Neural crest cell (in vitro differentiated cells): ENCODE measurements around the gene LHFPL2. TPM values are rescaled to one million over a fixed set of nuclear protein-coding genes. Genes with fewer than 3 reads are reported as not detected.

Source experiments
- DNase-seq: peaks from one replicate; pipeline ENCODE4 v3.0.0; 2021; ENCODE audit warnings: low read depth, mixed read lengths, low spot score
- H3K27ac Mint-ChIP-seq: one replicate; pipeline ENCODE4 v1.8.0; 2021; ENCODE audit warnings: mild to moderate bottlenecking, mixed read lengths; ENCODE audit not compliant: unreplicated experiment
- H3K27me3 Mint-ChIP-seq: 2 replicates; pipeline ENCODE4 v1.8.0; 2021; ENCODE audit warnings: low read depth, mild to moderate bottlenecking, mixed read lengths
- H3K36me3 Mint-ChIP-seq: 2 replicates; pipeline ENCODE4 v1.8.0; 2021; ENCODE audit warnings: low read depth, mild to moderate bottlenecking, mixed read lengths
- H3K4me1 Mint-ChIP-seq: 2 replicates; pipeline ENCODE4 v1.8.0; 2021; ENCODE audit warnings: mixed read lengths
- H3K4me3 Mint-ChIP-seq: one replicate; pipeline ENCODE4 v1.8.0; 2021; ENCODE audit warnings: mild to moderate bottlenecking, mixed read lengths
- H3K9me3 Mint-ChIP-seq: 2 replicates; pipeline ENCODE4 v1.8.0; 2021; ENCODE audit warnings: mixed read lengths
- CTCF ChIP-seq: fragments of 200-600 bp; sonication (generic); conservative IDR thresholded peaks from 2 replicates; pipeline ENCODE4 v1.5.0; 2021; ENCODE audit warnings: antibody characterized with exemption, mild to moderate bottlenecking
- total RNA-seq: library from RNA; stranded (reverse); gene quantifications from 2 replicates; pipeline ENCODE4 v1.2.1, GENCODE V29; 2021

The LHFPL2 gene
- total RNA-seq, 1 donor from 2014 or later: 15.0 TPM

GRCh38 chr5:78515670-78516069, 132.9 kb downstream of the LHFPL2 start:
- H3K36me3 Mint-ChIP-seq: peaks cover 3% of the 10 kb centered on the region
- no peaks in the 10 kb centered on the region for H3K9me3 Mint-ChIP-seq
- H3K27me3 Mint-ChIP-seq: peaks cover 4% of the 10 kb centered on the region
- H3K4me1 Mint-ChIP-seq: peaks cover 35% of the 10 kb centered on the region
- H3K27ac Mint-ChIP-seq: no peak overlapping the region
- no peak overlapping the region for H3K4me3 Mint-ChIP-seq
- no peak for TF ChIP-seq CTCF
- DNase-seq: no peak

GRCh38 chr5:78514427-78515330, 133.9 kb downstream of the LHFPL2 start:
- peaks cover 3% of the 10 kb centered on the region for H3K36me3 Mint-ChIP-seq
- TF ChIP-seq CTCF: no peak
- peaks cover 44% of the 10 kb centered on the region for H3K4me1 Mint-ChIP-seq
- no peak overlapping the region for H3K27ac Mint-ChIP-seq
- no peaks in the 10 kb centered on the region for H3K9me3 Mint-ChIP-seq
- no peak overlapping the region for H3K4me3 Mint-ChIP-seq
- DNase-seq: no peak
- peaks cover 9% of the 10 kb centered on the region for H3K27me3 Mint-ChIP-seq

- no peak overlapping the region for H3K27ac Mint-ChIP-seq
- no peaks in the 10 kb centered on the region for H3K9me3 Mint-ChIP-seq
- DNase-seq: no peak
- peaks cover 50% of the 10 kb centered on the region for H3K4me1 Mint-ChIP-seq
- no peak overlapping the region for H3K4me3 Mint-ChIP-seq
- no peak for TF ChIP-seq CTCF
- H3K27me3 Mint-ChIP-seq: peaks cover 17% of the 10 kb centered on the region
- H3K36me3 Mint-ChIP-seq: peaks cover 3% of the 10 kb centered on the region
These were observed 135.1 kb downstream of the LHFPL2 start for GRCh38 chr5:78513441-78513840.

GRCh38 chr5:78512435-78512834, 136.1 kb downstream of the LHFPL2 start:
- Mint-ChIP-seq H3K9me3 (no peaks in the 10 kb centered on the region), H3K27ac (no peak overlapping the region), H3K4me1 (peaks cover 58% of the 10 kb centered on the region), H3K4me3 (no peak overlapping the region), H3K27me3 (peaks cover 17% of the 10 kb centered on the region), H3K36me3 (peaks cover 3% of the 10 kb centered on the region)
- TF ChIP-seq CTCF: no peak
- no peak for DNase-seq

- Mint-ChIP-seq H3K27ac (peak overlapping the region; percentile 96), H3K9me3 (no peaks in the 10 kb centered on the region), H3K4me3 (peak overlapping the region; percentile 45), H3K27me3 (peaks cover 17% of the 10 kb centered on the region), H3K36me3 (peaks cover 3% of the 10 kb centered on the region), H3K4me1 (peaks cover 61% of the 10 kb centered on the region)
- no peak for TF ChIP-seq CTCF
- no peak for DNase-seq
These were observed 137.3 kb downstream of the LHFPL2 start for GRCh38 chr5:78511121-78511906.
